Left ventricle myocardium inferior (tissue), 1 donor: ENCODE results near the gene HID1. TPM values are rescaled to one million over a fixed set of nuclear protein-coding genes. Genes with fewer than 3 reads are reported as not detected.

ENCODE experiments used
- DNase-seq: peaks from one replicate; pipeline ENCODE4 v3.0.0-alpha.2; 2020
- H3K27ac ChIP-seq: fragments of 200-600 bp; replicated peaks from 2 replicates; pipeline ENCODE4 v1.8.0; 2021
- H3K27me3 ChIP-seq: fragments of 200-600 bp; 2 replicates; pipeline ENCODE4 v1.8.0; 2021; ENCODE audit warnings: low read depth
- H3K36me3 ChIP-seq: fragments of 200-600 bp; 2 replicates; pipeline ENCODE4 v1.8.0; 2021
- H3K4me1 ChIP-seq: fragments of 200-600 bp; 2 replicates; pipeline ENCODE4 v1.8.0; 2021
- H3K4me3 ChIP-seq: fragments of 200-600 bp; 2 replicates; pipeline ENCODE4 v1.8.0; 2021; ENCODE audit warnings: mild to moderate bottlenecking, moderate library complexity
- H3K9me3 ChIP-seq: fragments of 200-600 bp; replicated peaks from 2 replicates; pipeline ENCODE4 v1.8.0; 2021
- intact Hi-C: fragments of 100-400 bp; cut with micrococcal nuclease; formaldehyde crosslinking; loops from one replicate; pipeline ENCODE4 v1.11.0; 2022
- total RNA-seq: library from RNA; stranded (reverse); fragmentation: NEBNext Ultra II Directional; extraction: Animal tissue kit (Norgen Biotek cat#: 25700); gene quantifications from one replicate; pipeline ENCODE4 v1.2.1, GENCODE V29; 2021
- TF ChIP-seq, protein P1 (sequence below): fragments of 200-600 bp; IDR thresholded peaks from 2 replicates; pipeline ENCODE4 v1.8.0; 2021; ENCODE audit warnings: antibody characterized with exemption, mild to moderate bottlenecking, borderline replicate concordance
- donor health status: DM: no; HTN: yes; CAD: no; lungs with severe emphysema.

HID1 gene
- total RNA-seq, 1 donor from 2014 or later = 7.2 TPM

DNA sequence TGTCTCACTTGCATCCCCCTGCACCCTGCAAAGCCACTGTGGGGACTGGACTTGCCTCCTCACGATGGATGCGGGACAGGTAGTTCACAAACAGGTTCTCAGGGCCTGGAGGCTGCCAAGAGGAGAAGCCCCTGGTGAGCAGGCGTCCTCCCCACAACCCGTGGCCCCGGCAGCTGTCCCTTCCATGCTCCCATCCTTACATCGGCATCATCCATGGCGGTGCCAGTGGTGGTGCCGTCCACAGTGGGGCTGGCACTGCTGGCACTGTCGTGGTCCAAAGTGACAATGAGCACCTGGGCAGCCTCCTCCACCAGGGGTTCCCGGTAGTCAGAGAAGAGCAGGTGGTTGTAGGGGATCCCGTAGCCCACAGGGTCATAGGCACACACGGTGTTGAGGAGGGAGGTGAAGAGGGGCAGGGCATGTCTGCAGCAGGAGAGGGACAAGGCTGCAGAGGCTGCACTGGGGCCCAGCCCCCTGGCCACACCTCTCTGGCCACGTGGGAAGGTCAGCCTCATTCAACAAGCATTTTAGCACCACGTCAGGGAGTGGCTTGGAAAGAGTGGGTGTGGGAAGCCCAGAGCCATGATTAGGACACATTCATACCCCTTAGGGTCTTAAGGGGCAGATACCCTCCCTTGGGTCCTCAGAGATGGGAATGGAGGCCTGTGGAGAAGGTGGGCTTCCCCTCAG is 12.6 kb downstream of the HID1 start:
- no peak for DNase-seq
- Histone ChIP-seq H3K9me3 (no peaks in the 10 kb centered on the region), H3K27ac (no peak overlapping the region), H3K4me3 (no peak overlapping the region), H3K36me3 (peaks cover 12% of the 10 kb centered on the region), H3K27me3 (no peaks in the 10 kb centered on the region), H3K4me1 (peaks cover 4% of the 10 kb centered on the region)
- TF ChIP-seq, protein P1, sequence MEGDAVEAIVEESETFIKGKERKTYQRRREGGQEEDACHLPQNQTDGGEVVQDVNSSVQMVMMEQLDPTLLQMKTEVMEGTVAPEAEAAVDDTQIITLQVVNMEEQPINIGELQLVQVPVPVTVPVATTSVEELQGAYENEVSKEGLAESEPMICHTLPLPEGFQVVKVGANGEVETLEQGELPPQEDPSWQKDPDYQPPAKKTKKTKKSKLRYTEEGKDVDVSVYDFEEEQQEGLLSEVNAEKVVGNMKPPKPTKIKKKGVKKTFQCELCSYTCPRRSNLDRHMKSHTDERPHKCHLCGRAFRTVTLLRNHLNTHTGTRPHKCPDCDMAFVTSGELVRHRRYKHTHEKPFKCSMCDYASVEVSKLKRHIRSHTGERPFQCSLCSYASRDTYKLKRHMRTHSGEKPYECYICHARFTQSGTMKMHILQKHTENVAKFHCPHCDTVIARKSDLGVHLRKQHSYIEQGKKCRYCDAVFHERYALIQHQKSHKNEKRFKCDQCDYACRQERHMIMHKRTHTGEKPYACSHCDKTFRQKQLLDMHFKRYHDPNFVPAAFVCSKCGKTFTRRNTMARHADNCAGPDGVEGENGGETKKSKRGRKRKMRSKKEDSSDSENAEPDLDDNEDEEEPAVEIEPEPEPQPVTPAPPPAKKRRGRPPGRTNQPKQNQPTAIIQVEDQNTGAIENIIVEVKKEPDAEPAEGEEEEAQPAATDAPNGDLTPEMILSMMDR = no peak
- intact Hi-C loops = no loop called here

DNA sequence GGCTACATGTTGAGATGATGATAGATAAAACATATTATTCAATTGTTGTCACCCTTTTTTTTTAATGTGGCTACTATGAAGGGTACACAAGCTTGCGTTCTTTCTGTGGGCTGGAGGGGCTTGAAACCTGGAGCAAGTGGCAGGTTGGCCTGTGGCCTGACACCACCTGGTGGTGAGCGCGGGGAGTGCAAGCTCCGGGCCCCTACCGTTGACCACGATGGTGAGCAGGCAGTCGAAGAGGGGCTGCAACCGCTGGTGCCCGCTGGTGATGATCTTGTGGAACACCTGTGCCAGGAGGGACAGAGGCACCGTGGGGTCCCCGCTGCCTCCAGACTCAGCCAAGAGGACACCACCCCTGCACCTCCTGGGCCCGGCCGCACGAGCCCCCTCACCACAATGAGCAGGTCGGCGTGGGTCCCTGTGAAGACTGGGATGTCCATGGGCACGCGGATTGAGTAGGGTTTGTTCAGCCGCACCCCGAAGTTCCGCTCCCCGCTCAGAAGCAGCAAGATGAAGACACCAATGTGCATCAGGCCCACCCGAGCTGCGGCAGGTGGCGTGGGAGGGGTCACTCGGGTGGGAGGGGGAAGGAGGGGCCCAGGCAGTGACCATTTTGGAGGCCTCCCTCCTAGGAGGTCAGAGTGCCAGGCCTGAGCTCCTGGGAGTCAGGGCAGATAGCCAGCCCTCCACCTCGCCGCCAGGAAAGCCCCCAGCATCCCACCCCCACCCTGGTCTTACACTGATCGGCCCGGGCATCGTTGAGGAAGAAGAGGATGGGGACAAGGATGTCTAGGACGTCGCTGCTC is 14.4 kb downstream of the HID1 start:
- Histone ChIP-seq H3K36me3 (peaks cover 19% of the 10 kb centered on the region), H3K9me3 (no peaks in the 10 kb centered on the region), H3K27ac (no peak overlapping the region), H3K27me3 (no peaks in the 10 kb centered on the region), H3K4me3 (no peak overlapping the region), H3K4me1 (peaks cover 4% of the 10 kb centered on the region)
- intact Hi-C loops = no loop called here
- DNase-seq = peak; percentile 72
- TF ChIP-seq, protein P1 = peak; percentile 96

DNA sequence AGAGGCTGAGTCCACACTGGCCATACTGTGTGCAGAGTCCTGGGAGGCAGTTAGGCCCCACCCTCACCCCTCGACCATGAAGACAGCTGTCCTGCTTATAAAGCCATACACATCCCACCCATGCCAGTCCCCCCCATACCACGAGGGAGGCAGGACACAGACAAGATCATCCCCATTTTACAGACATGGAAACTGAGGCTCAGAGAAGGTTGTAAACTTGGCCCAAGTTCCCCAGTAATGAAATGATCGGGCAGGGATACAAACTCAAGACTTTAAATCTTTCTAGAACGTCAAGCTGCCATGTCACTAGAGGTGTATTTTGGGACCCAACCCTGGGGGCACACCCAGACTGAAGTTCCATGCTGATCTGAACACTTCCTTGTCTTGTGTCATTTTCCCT is 16.5 kb downstream of the HID1 start:
- TF ChIP-seq, protein P1 = no peak
- intact Hi-C loops = no loop called here

DNA sequence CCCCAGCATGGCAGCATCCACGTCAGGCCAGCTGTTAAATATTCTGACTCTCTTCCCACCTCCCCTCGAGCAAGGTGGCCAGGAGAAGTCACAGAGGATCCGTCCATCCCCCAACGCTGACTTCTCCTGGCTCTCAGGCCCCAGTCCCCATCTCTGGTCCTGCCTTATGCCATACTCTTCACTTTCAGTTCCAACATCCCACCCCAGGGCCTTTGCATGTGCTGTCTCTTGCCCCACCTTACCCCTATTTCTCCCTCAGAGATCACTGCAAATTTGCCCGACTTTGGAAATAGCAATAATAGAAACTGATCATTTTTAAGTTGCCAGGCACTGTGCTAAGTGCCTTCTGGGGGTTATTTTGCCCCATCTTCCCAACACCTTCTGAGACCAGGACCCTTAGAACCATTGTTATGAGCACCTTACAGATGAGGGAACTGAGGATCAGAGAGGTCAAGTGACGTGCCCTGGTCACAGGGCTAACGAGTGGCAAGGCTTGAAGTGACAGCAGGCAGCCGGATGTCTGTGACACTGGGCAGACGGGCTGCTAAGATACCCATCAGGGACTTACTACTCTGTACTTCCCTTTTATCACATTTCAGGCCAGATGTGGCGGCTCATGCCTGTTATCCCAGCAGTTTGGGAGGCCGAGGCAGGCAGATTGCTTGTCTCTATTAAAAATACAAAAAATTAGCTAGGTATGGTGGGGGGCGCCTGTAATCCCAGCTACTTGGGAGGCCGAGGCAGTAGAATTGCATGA is 17.7 kb downstream of the HID1 start:
- H3K4me3 ChIP-seq = no peak overlapping the region
- no peak for DNase-seq
- H3K27ac ChIP-seq = no peak overlapping the region
- peaks cover 24% of the 10 kb centered on the region for H3K27me3 ChIP-seq
- no peaks in the 10 kb centered on the region for H3K9me3 ChIP-seq
- peaks cover 19% of the 10 kb centered on the region for H3K36me3 ChIP-seq
- H3K4me1 ChIP-seq = no peaks in the 10 kb centered on the region
- TF ChIP-seq, protein P1 = no peak
- intact Hi-C loops = no loop called here

More for the DNA sequence above, 16.5 kb downstream of the HID1 start:
- Histone ChIP-seq H3K4me1 (no peaks in the 10 kb centered on the region), H3K36me3 (peaks cover 19% of the 10 kb centered on the region), H3K4me3 (no peak overlapping the region), H3K27me3 (peaks cover 11% of the 10 kb centered on the region), H3K9me3 (no peaks in the 10 kb centered on the region), H3K27ac (no peak overlapping the region)
- no peak for DNase-seq

DNA sequence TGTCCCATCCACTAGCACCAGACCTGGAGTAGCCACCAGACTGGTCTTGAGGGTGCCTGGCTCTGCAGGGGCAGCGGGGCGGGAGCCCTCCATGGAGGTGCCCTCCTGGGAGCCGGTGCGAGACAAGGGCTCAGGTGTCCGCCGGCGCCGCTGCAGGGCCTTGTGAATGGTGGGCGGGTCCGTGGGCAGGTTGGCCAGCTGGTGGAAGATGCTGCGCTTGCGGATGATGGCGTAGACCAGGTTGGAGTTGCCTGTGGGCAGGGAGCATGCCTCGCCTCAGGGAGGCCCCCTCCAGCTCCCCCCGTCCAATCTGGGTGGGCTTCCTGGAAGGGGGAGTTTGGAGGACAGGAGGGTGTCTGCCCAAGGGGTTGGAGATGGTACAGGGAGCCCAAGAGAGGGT is 18.4 kb downstream of the HID1 start:
- no peak overlapping the region for H3K4me3 ChIP-seq
- TF ChIP-seq, protein P1 = no peak
- peaks cover 19% of the 10 kb centered on the region for H3K36me3 ChIP-seq
- no peaks in the 10 kb centered on the region for H3K9me3 ChIP-seq
- no peaks in the 10 kb centered on the region for H3K4me1 ChIP-seq
- H3K27me3 ChIP-seq = peaks cover 31% of the 10 kb centered on the region
- no peak for DNase-seq
- H3K27ac ChIP-seq = no peak overlapping the region
- intact Hi-C loops = no loop called here
